GM21447 (cell line): ENCODE measurements around the gene THNSL1.
"Not testable (repeated sequence)": the region's sequence is repeated elsewhere in the genome, so short reads cannot be mapped to it uniquely, and the experiment has no call there.

Experiments used
- ATAC-seq: cut with Tn5 transposase; IDR thresholded peaks from one replicate; pipeline ENCODE4 v1.9.1; 2021; ENCODE audit not compliant: unreplicated experiment

The THNSL1 gene, protein sequence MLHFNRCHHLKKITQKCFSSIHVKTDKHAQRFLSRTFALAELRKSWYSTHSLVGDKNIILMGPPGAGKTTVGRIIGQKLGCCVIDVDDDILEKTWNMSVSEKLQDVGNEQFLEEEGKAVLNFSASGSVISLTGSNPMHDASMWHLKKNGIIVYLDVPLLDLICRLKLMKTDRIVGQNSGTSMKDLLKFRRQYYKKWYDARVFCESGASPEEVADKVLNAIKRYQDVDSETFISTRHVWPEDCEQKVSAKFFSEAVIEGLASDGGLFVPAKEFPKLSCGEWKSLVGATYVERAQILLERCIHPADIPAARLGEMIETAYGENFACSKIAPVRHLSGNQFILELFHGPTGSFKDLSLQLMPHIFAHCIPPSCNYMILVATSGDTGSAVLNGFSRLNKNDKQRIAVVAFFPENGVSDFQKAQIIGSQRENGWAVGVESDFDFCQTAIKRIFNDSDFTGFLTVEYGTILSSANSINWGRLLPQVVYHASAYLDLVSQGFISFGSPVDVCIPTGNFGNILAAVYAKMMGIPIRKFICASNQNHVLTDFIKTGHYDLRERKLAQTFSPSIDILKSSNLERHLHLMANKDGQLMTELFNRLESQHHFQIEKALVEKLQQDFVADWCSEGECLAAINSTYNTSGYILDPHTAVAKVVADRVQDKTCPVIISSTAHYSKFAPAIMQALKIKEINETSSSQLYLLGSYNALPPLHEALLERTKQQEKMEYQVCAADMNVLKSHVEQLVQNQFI

DNA sequence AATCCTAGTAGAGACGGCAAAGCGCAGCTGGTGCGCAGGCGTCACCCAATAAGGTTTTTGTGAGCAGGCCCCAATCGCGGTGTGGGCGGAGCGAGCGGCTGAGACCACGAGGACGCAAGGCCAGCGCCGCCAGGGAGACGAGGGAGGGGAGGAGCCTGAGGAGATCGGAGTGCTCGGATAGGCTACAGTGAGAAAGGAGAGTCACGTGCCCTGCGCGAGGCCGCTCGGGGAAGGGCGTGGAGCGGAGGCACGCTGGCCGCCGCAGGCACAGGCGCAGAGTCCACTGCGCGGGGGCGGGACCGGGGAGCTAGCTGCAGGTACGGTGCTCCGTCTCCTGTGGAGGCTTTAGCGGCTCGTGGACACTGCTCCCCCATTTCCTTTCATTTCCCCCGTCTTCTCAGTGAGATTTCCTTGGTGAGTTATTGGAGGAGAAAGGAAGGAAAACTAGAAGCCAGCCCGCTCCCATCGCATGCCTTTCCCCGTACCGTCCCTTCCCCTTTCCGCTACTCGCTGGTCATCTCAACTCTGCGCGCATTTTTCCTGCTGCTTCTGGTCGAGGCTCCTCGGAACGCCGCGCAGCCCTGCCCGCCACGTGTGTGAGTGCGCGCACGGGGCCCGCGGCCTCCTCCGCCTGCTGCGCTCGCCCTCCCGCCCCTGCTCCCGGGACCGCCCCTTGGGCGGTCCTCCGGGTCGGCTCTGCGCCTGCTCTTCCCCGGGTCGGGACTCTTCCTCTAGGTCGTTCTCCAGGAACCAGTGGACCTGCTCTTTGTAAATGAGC lies at the start of gene THNSL1:
TSS of gene THNSL1 (plus strand) at position 237 of the 778 bp plus-strand sequence. CDS start 6,612 bp downstream, outside the sequence.
- ATAC-seq: peak; percentile 96

DNA sequence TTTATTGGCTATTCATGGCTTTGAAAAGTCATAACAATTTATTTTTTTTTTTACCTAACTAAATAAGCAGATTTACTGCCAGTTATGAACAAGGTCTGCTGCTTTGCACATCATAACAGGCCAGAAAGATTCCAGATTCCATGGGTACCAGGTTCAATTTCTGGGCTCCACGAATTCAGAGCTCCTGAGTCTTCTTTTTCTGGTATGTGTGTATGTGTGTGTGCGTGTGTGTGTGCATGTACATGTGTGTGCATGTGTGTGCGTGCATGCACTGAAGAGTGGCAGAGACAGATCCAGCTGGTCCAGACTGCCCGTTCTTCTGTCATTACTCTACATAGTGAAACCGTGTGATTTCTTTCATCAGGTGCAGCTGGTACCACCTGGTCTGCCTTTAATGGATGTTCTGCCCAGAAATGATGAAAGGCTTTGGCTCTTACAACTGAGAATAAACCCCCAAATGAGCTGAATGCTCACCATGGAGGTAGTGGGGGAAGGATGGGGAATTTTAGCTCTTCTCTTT lies 49.4 kb upstream of the THNSL1 start:
- no peak for ATAC-seq

DNA sequence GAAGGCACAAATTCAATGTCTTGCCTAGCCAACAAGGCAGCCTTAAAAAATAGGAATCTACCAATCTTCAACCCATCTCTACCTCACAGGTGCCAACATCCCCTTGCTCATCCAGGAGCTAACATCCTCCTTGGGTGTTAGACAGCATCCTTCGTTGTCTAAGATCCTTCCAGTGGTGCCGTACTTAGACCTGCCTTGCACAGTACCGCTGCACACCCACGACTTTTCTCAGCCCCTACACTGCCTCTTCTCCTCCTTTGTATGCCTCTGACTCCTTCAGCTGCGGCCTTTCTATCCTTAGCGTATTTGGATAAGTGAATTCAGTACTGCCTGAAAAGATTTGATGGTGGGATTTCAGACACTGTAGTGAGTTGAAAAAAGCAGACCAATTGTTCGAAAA lies 48.1 kb upstream of the THNSL1 start:
- ATAC-seq: no peak

DNA sequence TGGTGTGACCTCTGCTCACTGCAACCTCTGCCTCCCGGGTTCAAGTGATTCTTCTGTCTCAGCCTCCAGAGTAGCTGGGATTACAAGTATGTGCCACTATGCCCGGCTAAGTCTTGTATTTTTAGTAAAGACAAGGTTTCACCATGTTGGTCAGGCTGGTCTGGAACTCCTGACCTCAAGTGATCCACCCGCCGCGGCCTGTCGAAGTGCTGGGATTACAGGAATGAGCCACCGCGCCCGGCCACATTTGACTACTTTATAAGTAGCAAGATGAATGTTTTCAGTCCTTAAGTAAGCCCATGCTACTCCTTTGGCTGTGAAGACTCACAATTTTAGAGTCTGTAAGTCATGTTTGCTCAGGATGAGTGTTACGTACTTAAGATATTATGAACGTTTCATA lies 47.5 kb upstream of the THNSL1 start:
- ATAC-seq: not testable (repeated sequence)

DNA sequence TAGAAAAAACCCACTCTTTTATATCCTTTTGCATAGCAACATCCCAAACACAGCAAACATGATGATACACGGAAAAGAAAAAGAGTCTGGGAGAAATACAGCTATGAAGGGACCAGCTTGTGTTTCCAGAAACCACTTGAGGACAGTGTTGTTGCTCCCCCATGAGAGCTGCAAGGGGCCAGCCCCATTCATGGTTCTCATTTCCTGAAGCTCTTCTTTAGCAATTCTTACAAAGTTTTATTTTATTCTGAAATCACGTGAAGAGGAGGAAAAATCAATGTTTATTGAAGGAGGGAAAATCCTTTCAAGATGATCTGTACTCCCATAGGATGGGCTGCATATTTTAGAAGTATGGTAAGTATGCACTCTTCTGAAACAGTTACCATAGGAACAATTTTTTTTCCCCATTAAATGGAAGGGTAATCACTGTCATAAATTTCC lies 46.6 kb upstream of the THNSL1 start:
- ATAC-seq: no peak

DNA sequence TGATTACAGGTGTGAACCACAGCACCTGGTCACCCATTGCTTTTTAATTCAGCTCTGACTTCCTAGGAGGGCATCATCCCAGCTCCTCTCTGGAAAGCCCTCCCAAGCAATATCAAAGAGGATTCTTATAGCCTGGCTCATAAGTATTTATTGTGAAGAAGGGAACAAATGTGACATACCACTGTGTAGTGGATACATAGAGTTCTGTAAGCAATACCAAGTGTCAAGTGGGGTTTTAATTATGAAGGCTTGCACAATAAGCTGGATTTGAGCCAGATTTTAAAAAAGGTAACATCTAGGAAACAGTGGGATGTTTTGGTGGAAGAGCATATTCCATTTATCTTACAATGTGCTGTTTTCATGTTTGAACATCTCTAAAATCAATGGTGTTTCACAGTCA lies 45.0 kb upstream of the THNSL1 start:
- no peak for ATAC-seq

DNA sequence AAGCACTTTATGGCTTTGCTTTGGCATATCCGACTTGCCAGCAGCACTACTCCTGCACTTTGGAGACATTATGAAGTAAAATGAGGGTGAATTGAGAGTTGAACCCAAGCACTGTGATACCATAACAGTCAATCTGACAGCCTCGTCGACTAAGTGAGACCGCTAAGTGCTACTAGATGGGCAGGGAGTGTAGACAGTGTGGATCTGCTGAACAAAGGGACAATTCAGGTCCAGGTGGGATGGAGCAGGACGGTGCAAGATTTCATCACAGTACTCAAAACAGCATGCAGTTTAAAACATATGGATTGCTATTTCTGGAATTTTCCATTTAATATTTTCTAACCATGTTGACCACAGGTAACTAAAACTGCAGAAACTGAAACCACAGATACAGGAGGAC lies 43.2 kb upstream of the THNSL1 start:
- ATAC-seq: no peak

DNA sequence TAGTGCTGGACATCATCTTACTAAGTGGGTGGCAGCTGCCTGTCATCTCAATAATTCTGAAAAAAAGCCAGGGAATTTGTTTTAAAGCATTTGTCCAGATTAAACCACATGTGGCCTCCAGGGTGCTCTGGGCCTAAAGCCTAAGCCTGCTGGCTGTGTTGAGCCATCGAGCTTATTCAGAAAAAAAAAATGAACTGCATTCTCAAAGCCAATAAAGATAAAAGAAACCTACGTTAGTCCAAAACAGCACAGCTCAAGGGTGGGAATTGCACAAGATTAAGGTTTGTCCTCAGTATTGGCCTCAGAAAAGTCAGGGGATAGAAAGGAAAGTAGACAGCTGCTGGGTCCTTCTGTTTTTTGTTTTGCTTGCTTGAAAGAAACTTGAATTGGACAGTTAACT lies 41.4 kb upstream of the THNSL1 start:
- no peak for ATAC-seq

DNA sequence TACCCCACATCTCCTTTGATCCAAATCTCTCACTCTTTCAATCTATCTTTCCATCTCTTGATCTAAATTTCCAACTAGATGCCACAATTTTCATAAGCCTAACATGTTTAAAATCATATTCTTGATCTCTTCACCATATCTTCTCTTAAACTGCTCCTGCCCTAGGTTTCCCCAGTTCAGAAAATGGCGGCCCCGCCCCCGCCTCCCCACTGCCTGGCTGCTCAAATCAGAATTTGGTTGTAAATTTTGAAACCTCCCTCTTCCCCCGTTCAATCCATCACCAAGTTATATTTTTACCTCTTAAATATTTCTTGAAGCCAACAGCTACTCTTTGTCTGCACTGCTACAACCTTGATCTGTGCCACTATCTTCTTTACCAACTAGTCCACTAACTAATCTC lies 36.7 kb upstream of the THNSL1 start:
- ATAC-seq: no peak

DNA sequence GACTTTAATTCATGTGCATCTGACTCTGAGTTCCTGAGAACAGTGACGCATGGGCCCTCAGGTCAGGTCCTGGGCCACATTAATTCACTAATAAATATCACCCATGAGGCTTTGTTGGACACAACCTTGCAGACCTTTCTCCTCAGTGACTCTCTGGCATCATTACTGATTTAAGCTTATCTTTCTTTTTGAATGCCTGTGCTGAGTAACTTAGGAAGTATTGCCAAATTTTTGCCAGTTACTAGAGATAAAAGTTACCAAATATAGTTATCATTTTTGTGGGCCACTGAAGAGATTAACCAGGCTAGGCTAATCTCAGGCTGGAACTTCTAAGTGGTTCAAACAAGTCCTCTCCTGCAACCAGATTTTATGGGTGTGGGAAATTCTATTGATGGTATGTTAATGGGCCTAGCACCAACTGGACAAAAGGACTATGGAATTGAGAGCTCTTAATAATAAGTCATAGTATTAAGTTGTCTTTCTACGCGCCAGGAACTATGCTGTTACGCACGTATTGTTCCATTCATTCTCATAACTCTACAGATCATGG lies 35.2 kb upstream of the THNSL1 start:
- no peak for ATAC-seq

DNA sequence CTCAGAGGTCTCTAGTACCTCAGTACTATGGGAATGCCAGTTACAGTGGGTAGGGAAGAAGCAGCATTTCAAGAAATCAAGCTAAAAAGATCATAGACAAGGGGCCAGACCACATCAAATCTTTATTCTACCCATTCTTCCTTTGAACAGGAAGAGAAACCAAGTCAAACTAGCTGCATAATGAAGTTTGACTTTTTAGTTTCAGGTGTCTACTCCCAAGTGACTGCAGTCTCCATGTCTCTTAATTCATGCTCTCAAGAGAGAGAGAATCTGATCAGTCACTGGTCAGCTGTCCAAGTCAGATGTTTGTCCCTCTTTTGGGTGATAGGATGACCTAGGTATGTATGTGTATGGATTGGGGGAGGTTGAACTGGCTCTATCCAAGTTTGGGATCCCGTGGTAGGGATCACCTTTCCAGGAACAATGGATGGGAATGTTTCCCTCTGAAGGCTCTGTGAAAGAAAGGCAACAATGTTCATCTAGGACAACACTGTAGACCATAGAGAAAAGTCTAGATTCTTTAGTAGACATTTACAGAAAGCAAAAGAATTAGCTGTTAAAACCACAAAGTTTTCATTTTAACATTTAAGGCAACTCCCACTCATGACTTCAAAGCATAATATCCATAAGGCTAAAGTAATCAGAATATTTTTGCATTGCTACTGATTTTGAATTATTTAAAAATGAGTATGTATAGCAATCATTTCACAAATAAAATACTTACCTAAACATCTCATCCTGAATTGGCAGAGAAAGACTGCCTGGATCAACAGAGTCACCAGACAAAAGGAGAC lies 33.9 kb upstream of the THNSL1 start:
- ATAC-seq: peak; percentile 62

DNA sequence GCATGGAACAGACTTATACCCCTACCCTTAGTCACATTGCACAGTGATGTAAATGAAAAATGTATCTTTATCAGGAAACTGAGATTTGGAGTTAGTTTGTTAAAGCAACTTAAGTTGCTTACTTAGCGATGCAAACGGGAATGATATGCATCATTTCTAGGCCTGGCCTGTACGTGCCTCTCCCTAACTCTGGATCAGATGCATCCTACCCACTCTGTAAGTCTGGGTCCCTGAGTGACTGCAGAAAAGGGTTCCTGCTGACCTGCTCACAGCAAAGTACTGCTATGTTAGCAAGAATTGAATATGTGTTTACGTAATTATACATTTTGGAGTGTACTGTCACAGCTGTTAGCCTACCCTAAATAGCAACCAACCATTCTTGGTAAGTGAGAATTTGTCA lies 33.3 kb upstream of the THNSL1 start:
- ATAC-seq: no peak

DNA sequence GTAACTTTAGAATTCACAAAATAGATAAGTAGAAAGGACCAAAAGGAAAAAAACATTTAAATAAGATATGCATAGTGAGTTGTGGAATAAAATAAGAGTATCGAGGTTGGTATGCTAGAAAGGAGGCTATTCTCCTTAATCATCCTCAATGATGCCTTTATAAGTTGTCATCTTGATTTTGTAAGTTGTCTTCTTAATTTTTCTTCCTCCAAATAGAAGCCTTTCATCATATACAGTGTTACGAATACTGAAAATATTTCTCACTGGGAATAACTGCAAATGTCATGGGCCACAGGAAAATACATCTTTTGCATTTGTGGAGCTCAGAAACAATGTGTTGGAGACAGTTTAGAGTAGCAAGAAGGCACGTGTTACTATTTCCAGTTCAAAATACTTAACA lies 32.5 kb upstream of the THNSL1 start:
- no peak for ATAC-seq

DNA sequence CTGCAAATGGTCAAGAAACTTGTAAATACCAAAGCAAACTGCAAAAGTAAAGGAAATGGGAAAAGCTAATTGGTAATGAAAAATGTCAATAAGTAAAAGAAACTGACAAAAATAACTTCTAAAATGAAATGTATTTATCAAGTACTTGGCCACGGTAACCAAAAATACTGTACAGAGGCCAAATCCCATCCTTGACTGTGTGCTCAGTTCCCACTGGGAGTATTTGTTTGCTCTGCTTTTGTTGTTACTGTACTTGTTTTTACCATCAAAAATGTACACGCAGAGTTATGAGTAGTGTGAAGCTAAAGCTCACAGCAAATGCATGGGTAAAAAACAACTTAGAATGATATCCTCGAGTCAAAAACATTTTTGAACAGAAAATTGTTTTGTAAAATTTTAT lies 31.5 kb upstream of the THNSL1 start:
- ATAC-seq: no peak

DNA sequence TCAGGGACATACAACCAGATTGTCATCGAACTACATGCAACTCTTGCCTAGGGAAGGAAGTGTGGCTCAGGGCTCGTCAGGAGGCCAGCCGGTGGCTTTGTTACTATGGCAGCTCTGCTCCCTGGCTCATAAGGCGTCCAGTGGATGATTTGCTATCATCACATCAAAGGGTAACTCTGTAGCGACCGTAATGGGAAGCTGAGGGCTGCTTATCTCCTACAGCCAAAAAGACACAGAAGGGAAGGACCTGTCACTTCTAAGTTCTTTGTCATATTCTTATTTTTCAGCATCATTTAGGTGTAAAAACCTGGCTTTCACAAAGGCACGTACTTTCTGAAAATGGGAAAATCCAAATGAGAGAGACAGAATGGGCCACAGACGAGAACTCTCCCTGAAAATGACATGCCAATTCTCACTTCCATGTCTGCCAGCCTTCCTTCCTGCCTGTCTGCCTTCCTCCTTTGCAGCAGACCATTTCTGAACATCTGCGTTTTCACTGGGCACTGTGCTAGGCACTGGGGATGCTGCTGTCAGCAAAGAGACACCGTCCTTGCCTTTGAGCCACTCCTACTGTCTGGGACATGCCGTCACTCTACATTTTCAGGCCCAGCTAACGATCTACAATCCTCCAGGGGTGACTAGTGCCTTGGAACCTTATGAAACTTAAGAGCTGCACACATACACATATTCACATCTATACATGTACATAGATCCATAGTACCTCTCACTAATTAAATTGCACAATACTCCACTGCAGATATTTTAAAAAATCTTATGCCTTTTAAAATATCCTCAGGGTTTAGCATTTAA lies 27.4 kb upstream of the THNSL1 start:
- no peak for ATAC-seq

DNA sequence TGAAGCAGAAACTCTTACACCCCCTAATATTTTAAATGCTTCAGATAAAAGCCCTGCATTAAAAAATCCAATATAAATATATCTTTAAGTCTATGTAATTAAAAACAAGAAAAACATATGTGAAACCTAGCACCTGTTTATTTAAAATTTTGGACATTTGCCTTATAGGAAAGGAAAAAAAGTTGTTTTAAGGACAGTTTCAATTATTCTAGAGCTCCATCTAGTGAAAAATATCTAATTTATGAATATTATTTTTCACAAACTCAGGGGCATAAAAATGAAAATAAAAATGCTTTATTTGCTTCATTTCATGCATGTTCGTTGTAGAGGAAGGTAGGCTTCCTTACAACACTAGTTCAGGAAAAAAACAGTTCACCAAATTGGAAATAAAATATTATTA lies 26.5 kb upstream of the THNSL1 start:
- no peak for ATAC-seq

DNA sequence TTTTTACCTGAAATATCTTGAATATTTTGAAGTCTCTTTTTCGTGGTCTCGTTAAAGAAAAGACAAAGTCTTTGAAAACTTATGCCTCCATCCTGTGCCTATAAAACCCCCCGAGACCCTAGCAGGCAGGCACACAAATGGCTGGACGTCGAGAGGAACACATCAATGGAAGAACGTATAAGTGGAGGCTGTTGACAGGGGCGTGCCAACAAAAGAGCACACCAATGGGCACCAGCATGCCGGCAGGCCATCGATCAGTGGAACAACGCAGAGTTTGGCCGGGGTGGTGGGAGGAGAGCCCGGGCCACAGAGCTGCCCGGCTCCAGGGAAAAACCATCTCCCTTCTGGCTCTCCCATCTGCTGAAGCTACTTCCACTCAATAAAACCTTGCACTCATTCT lies 25.1 kb upstream of the THNSL1 start:
- no peak for ATAC-seq

DNA sequence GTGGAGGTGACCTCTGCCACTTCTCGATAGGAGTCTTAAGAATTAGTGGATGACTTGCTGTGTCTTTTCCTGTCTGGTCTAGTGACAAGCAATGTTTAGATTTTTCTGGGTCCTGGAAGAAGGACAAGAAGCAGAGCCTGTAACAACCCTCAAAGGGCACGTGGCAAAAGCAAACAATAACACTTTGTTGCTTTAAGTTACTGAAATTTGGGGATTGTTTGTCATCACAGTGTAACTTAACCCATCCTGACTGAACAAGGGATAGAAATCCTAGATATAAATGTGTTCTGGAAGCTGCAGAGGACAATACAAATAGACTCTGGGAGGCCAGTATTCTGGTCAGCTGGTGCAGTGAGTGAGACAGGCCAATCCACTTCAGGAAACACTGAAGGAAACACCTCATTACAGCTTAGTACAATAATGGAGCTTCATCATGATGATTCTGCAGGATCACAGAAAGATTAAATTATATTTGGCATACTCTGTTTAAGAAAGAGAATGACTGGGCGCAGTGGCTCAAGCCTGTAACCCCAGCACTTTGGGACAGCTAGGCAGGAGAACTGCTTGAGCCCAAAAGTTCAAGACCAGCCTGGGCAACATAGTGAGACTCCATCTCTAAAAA lies 23.8 kb upstream of the THNSL1 start:
- no peak for ATAC-seq
